Kidney (tissue), 14 donors: ENCODE data around the gene ZFP92. TPM values are rescaled to one million over a fixed set of nuclear protein-coding genes. Genes with fewer than 3 reads are reported as not detected.

ENCODE experiments used
- DNase-seq, 5 donors: peaks; one replicate each; pipeline ENCODE4 v3.0.0-alpha.2; 2013 to 2020
- FAIRE-seq: peaks from 2 replicates; lab custom pipeline; 2012; peaks lifted over from hg19 to GRCh38; lab: Jason Lieb, UNC
- H3K27ac ChIP-seq, 2 donors: one replicate each; pipeline ENCODE4 v1.7.0; 2013; ENCODE audit warnings: low read depth in 2 of 2, low read length in 2 of 2, inconsistent platforms in 1 of 2
- H3K27me3 ChIP-seq: one replicate; pipeline ENCODE4 v1.7.1; 2013; ENCODE audit warnings: low read length, inconsistent platforms; ENCODE audit not compliant: control insufficient read depth, insufficient read depth
- H3K36me3 ChIP-seq, 3 donors: one replicate each; pipeline versions ENCODE4 v1.7.0 to v1.7.1; 2013; ENCODE audit warnings: low read length in 3 of 3, control low read depth in 1 of 3, inconsistent platforms in 1 of 3; ENCODE audit not compliant: insufficient read depth in 3 of 3, control insufficient read depth in 2 of 3
- H3K4me1 ChIP-seq, 3 donors: one replicate each; pipeline versions ENCODE4 v1.7.0 to v1.7.1; 2013; ENCODE audit warnings: low read length in 3 of 3, inconsistent platforms in 1 of 3, low read depth in 1 of 3; ENCODE audit not compliant: control insufficient read depth in 2 of 3, insufficient read depth in 2 of 3
- H3K4me3 ChIP-seq, 3 donors: one replicate each; pipeline versions ENCODE4 v1.7.0 to v1.8.1; 2013; ENCODE audit warnings: low read length in 3 of 3, control low read depth in 1 of 3, inconsistent platforms in 1 of 3
- H3K9ac ChIP-seq, 3 donors: one replicate each; pipeline versions ENCODE4 v1.7.0 to v1.7.1; 2013; ENCODE audit warnings: low read length in 3 of 3, control low read depth in 1 of 3, inconsistent platforms in 1 of 3
- H3K9me3 ChIP-seq, 3 donors: one replicate each; pipeline versions ENCODE4 v1.7.0 to v1.7.1; 2013; ENCODE audit warnings: low read length in 3 of 3, control low read depth in 1 of 3, inconsistent platforms in 1 of 3; ENCODE audit not compliant: control insufficient read depth in 2 of 3, insufficient read depth in 1 of 3
- CTCF ChIP-seq: IDR thresholded peaks from 3 replicates; pipeline ENCODE4 v1.5.1; 2012; ENCODE audit warnings: mild to moderate bottlenecking, moderate library complexity, borderline replicate concordance; ENCODE audit not compliant: insufficient read depth; ENCODE audit errors: extremely low read depth
- intact Hi-C: fragments of 100-400 bp; cut with DNase I; formaldehyde crosslinking; loops from one replicate; pipeline ENCODE4 v1.11.1; 2022
- polyA plus RNA-seq: library from polyadenylated mRNA; stranded (reverse); fragments of 350-450 nt; fragmentation: Illumina TruSeq; extraction: RNeasy Lipid Tissue Mini Kit (QIAGEN cat#74804); gene quantifications from one replicate; pipeline ENCODE4 v1.2.3, GENCODE V29; 2014; ENCODE audit warnings: low read depth, low replicate concordance; ENCODE audit not compliant: insufficient read depth
- total RNA-seq: library from RNA; stranded (reverse); fragmentation: NEBNext Ultra II Directional; extraction: Animal tissue kit (Norgen Biotek cat#: 25700); gene quantifications from one replicate; pipeline ENCODE4 v1.2.1, GENCODE V29; 2021
- donor health status: control.
- donor health status: control.
- donor health status: control.
- donor health status: control.
- donor health status: control.
- donor health status: DM: yes; HTN: yes; CAD: no.
- donor health status: Normal renal cell carcinoma (clear cell type).

Gene ZFP92
- total and polyA plus RNA-seq, 2 donors from 2014 or later = 0.47 to 0.91 TPM

GRCh38 chrX:153380691-153381090 is 30.6 kb upstream of the ZFP92 start:
- intact Hi-C loops = no loop called here
- Histone ChIP-seq H3K9me3 (peaks cover 0 to 8% (median 0%) of the 10 kb centered on the region in 3 donors), H3K4me3 (no peak overlapping the region), H3K36me3 (no peaks in the 10 kb centered on the region), H3K4me1 (peaks cover 0 to 7% (median 0%) of the 10 kb centered on the region in 3 donors), H3K27me3 (no peaks in the 10 kb centered on the region), H3K9ac (no peak overlapping the region), H3K27ac (no peak overlapping the region)
- DNase-seq (no peak), FAIRE-seq (no peak)
- no peak for TF ChIP-seq CTCF

- no peak for TF ChIP-seq CTCF
- FAIRE-seq (no peak), DNase-seq (peak in 4 of 5 donors; percentile 77 to 90 (median 81))
- Histone ChIP-seq H3K9me3 (peaks cover 0 to 8% (median 0%) of the 10 kb centered on the region in 3 donors), H3K36me3 (no peaks in the 10 kb centered on the region), H3K9ac (no peak overlapping the region), H3K4me1 (peaks cover 0 to 7% (median 0%) of the 10 kb centered on the region in 3 donors), H3K4me3 (peak overlapping the region in 1 of 3 donors; percentile 4), H3K27ac (peak overlapping the region in 1 of 2 donors; percentile 4), H3K27me3 (no peaks in the 10 kb centered on the region)
- intact Hi-C loops = no loop called here
Measured at GRCh38 chrX:153381684-153382532, 29.4 kb upstream of the ZFP92 start.

GRCh38 chrX:153382563-153383482 is 28.4 kb upstream of the ZFP92 start:
- intact Hi-C loops = no loop called here
- FAIRE-seq = no peak
- Histone ChIP-seq H3K27ac (no peak overlapping the region), H3K4me1 (peaks cover 0 to 7% (median 0%) of the 10 kb centered on the region in 3 donors), H3K36me3 (no peaks in the 10 kb centered on the region), H3K9ac (no peak overlapping the region), H3K27me3 (no peaks in the 10 kb centered on the region), H3K9me3 (peaks cover 0 to 8% (median 0%) of the 10 kb centered on the region in 3 donors), H3K4me3 (peak overlapping the region in 1 of 3 donors; percentile 4)
- no peak for TF ChIP-seq CTCF
- DNase-seq = no peak
